Astrocyte of the hippocampus (primary cell): Measurements from ENCODE around the gene PPP1R8.

ENCODE experiments used
- DNase-seq: peaks from one replicate; pipeline ENCODE4 v3.0.0; 2011; ENCODE audit warnings: low read depth, low spot score

PPP1R8 gene

GRCh38 chr1:27894521-27894920 is 63.9 kb downstream of the PPP1R8 start:
- DNase-seq = no peak
